Left renal cortex interstitium (tissue), 4 donors: ENCODE results near the gene RASAL3. TPM values are rescaled to one million over a fixed set of nuclear protein-coding genes. Genes with fewer than 3 reads are reported as not detected.
"Not testable (repeated sequence)": the region's sequence is repeated elsewhere in the genome, so short reads cannot be mapped to it uniquely, and the experiment has no call there.

Source experiments
- DNase-seq, 4 donors: peaks; one replicate each; pipeline ENCODE4 v3.0.0-alpha.2; 2013; ENCODE audit warnings: low read depth in 4 of 4, low spot score in 2 of 4, missing footprints in 1 of 4
- polyA plus RNA-seq, 4 donors: library from polyadenylated mRNA; unstranded; fragments of 120-200 nt; gene quantifications; one replicate each; pipeline ENCODE4 v1.2.1, GENCODE V29; 2013; ENCODE audit not compliant: insufficient read length in 4 of 4

Gene RASAL3
- polyA plus RNA-seq, 4 donors: 0.79 to 1.6 (median 0.99) TPM

GRCh38 chr19:15475169-15475568 is 10.8 kb upstream of the RASAL3 start:
- no peak for DNase-seq

DNA sequence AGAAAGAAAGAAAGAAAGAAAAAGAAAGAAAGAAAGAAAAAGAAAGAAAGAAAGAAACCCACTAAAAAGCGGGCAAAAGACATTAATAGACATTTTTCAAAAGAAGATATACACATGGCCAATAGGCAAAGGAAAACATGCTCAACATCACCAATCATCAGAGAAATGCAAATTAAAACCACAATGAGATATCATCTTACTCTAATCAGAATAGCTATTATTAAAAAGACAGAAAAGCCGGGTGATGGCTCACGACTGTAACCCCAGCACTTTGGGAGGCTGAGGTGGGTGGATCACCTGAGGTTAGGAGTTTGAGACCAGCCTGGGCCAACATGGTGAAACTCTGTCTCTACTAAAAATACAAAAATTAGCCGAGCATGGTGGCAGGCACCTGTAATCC is 9.5 kb upstream of the RASAL3 start:
- not testable (repeated sequence) for DNase-seq

DNA sequence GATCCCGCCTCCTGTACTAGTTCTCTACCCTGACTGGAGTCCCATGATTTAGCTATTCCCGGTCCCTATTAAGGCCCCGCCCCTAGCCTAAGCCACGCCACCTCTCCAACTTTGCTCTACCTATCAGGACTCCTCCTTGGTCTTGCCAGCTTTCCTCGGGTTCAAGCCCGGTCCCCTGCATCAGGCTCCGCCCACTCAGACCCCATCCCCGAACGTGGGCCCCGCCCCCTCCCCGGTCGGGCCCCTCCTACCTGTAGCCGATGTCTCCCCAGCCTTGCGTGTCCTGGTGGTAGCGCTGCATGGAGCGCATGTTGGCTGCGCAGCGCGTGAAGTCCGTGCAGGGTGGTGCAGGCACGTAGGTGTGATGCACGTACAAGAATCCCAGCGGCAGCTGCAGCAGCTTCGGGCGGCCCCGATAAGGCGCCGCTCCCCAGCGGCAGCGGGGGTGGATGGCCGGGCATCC is 7.3 kb upstream of the RASAL3 start:
- no peak for DNase-seq

GRCh38 chr19:15469513-15470297 is 5.4 kb upstream of the RASAL3 start:
- no peak for DNase-seq

GRCh38 chr19:15468675-15469512 is 4.5 kb upstream of the RASAL3 start:
- no peak for DNase-seq

- no peak for DNase-seq
Measured at GRCh38 chr19:15467734-15468214, 3.4 kb upstream of the RASAL3 start.

DNA sequence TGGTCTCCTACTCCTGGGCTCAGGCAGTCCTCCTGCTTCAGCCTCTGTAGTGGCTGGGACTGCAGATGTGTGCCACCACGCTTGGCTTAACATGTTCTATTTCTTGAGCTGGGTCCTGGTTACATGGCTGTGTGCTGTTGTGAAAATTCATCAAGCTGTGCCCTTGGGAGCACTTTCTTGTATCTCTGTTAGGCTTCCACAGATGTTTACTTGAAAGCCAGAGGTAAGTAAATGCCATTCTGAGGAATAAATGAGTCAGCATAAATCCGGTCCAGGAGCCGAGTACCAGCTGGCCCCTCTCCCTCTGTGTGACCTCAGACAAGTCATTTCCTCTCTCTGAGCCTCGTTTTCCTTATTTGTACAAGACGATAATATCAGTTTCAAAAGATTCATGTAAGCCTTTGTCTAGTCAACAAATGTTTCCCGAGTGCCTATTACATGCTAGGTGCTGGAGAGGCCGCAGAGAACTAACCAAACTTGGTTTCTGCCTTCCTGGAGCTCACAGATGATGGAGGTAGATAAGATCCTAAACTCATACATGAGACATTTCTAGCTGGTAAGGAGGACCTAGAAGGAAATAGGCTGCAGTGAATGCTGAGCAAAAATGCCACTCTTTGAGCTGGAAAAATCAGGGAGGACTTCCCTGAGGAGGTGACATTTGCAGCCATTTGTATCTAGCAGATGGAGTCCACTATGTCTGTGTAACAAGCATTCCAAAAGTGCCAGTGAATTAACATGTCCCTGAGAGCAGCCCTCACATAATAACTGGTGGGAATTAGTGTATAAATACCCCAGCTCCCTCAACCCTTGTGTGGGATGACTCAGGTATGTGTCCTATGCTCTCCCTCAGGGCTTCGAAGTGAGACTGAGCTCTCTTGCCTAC is 2.7 kb upstream of the RASAL3 start:
- no peak for DNase-seq

DNA sequence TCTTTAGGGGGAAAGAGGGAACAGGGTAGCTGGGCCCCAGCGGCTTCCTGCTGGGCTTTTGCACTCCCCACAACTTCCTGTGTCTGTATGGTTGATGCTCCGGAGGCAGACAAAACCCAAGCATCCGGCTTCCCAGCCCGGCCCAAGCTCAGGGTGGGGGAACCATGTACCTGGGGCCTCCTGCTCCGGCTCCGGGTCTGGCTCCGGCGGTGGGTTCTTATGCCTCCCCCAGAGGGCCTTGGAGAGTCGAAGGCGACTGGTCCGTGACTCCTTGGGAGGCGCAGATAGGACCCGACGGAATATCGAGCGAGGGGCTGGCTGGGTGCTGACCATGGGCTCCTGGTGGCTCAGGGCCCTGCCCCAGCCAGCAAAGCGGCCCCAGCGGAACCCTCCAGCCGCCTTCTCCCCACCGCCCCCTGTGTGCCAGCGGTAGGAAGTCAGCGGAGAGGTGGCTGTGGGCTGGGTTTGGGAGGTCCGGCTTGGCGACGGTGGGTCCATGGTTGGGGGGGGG is 428 bp downstream of the RASAL3 start:
- DNase-seq: no peak

- DNase-seq: no peak
Measured at GRCh38 chr19:15461694-15462093, 2.6 kb downstream of the RASAL3 start.

GRCh38 chr19:15457701-15458484 is 6.5 kb downstream of the RASAL3 start:
- DNase-seq: no peak

DNA sequence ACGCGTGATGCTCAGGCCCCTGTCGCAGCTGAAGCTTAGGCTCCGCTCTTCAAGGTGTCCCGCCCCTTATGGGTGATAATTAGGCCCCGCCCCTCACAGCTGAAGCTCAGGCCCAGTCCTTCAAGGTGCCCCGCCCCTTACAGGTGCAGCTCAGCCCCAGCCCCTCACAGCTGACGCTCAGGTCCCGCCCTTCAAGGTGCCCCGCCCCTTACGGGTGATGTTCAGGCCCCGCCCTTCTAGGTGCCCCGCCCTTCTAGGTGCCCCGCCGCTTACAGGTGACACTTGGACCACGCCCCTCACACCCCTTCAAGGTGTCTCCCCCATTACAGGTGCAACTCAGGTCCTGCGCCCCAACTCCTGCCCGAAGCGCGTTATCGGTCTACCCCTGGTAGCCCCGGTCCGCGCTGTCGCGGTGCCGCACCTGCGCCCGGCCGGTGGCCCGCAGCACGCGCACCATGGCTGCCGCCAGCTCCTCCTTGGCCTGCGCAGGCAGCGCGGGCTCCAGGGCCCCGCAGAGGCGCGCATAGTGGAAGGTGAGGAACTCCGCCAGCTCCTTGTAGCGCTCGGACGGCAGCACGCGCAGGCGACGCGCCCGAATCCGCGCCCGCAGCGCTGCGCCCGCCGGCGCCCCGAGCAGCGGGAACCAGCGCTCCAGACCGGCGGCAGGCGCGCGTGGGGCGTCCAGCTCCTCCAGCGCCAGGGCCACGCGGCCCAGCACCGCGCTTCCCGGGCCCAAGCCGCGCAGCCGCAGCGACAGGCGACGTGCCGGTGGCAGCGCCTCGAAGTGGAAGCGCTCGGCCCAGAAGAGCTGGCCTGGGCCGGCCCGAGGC is 7.3 kb downstream of the RASAL3 start:
- DNase-seq: no peak

- no peak for DNase-seq
Measured at GRCh38 chr19:15456441-15456840, 7.9 kb downstream of the RASAL3 start.

DNA sequence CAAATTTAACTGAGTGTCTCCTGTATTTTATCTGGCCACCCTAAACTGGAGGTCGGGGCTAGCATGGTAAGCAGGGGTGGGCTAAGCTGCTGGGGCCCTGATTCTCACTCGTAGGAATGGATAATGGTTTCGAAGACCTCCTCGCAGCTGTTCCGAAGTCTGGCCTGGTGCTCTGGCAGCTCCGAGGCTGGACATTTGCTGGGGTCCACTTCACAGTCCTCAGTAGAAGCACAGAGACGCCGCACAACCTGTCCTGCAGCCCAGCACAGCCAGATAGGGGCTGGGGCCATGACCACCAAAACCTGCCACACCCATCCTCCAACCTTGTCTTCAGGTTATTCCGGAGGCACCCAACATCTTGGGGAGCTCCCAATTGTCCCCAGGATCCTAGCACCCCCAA is 8.3 kb downstream of the RASAL3 start:
- no peak for DNase-seq

DNA sequence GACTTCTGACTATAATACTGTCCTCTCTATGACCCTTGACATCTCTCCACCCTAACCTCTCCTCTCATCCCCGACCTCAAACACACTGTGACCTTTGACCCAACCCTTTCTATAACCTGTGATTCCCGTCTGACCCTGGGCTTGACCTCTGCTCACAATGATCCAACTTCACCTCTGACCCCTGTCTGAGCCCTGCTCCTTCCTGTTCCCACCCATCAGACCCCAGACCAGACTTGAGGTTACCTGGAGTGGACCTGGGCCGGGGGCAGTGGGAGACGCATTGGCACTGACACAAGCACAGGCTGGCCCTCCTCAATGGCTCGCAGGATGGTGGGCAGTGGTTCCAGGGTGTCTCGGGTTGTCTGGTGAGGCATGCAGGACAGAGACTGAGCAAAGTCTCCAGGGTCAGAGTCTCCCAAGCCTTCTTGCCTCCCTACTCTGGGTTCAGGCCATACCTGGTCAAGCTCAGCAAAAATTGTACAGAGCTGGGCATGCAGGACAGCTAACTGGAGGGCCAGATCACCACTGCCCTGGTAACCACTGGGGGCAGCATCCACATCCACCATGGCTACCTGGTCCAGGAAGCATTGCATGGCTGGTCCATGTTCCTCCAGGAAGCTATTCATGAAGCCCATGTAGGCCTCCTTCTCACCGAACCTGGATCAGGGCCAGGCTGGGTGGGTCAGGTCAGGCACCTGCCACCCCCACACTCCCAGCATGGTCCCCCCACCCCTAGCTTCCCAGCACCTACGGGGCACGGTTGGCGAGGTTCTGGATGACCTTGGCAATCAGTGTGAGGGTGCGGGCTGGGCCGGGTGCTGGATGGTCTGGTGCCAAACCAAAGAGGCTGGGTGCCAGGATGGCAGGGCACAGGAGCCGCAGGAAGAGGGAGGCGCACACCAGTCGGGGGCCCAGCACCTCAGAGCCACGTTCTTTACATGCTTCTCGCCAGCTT is 10.2 kb downstream of the RASAL3 start:
- DNase-seq: no peak

GRCh38 chr19:15453091-15453578 is 11.2 kb downstream of the RASAL3 start:
- no peak for DNase-seq

GRCh38 chr19:15452111-15453047 is 12.0 kb downstream of the RASAL3 start:
- peak in 3 of 4 donors; percentile 56 to 68 (median 60) for DNase-seq
